IMR-90 (cell line): ENCODE measurements around the gene DAB2. TPM values are rescaled to one million over a fixed set of nuclear protein-coding genes. Genes with fewer than 3 reads are reported as not detected.
"Not testable (repeated sequence)": the region's sequence is repeated elsewhere in the genome, so short reads cannot be mapped to it uniquely, and the experiment has no call there.

Experiments
- ATAC-seq: fragments of 200-7000 bp; cut with Tn5 transposase; 2 replicates; pipeline ENCODE4 v1.9.1; 2020; ENCODE audit warnings: low read depth, mild to moderate bottlenecking, moderate library complexity
- BruUV-seq: library from RNA; stranded (reverse); fragments of 400-500 nt; replicated peaks from 2 replicates; lab custom pipeline; 2021; lab: Mats Ljungman, UMichigan
- CTCF ChIA-PET: fragments of 300-600 bp; formaldehyde crosslinking; extraction: SDS; loops from one replicate; lab custom pipeline; 2021; ENCODE audit warnings: antibody characterized with exemption; lab: Yijun Ruan, JAX
- POLR2A ChIA-PET: fragments of 300-600 bp; sonication (Branson Sonifier 250); formaldehyde crosslinking; loops from one replicate; lab custom pipeline; 2022; ENCODE audit warnings: antibody characterized with exemption; ENCODE audit not compliant: unreplicated experiment; lab: Charles Lee
- DNase-seq: peaks from one replicate; pipeline ENCODE4 v3.0.0; 2013
- H2AFZ ChIP-seq: replicated peaks from 2 replicates; pipeline ENCODE3; 2013; ENCODE audit warnings: low read length, mild to moderate bottlenecking; ENCODE audit not compliant: poor library complexity
- H2AK5ac ChIP-seq: 2 replicates; pipeline ENCODE4 v1.6.1; 2013; ENCODE audit warnings: low read depth, low read length, inconsistent platforms
- H2AK9ac ChIP-seq: replicated peaks from 2 replicates; pipeline ENCODE3; 2013; ENCODE audit warnings: mild to moderate bottlenecking, low read depth, low read length, moderate library complexity; ENCODE audit not compliant: poor library complexity
- H2BK120ac ChIP-seq: 2 replicates; pipeline ENCODE4 v1.6.1; 2013; ENCODE audit warnings: low read depth, low read length, inconsistent platforms
- H2BK15ac ChIP-seq: 3 replicates; pipeline ENCODE4 v1.6.1; 2013; ENCODE audit warnings: low read depth, low read length, inconsistent platforms
- H2BK20ac ChIP-seq: 2 replicates; pipeline ENCODE4 v1.6.1; 2013; ENCODE audit warnings: low read depth, mild to moderate bottlenecking, inconsistent platforms, low read length, moderate library complexity
- H2BK5ac ChIP-seq: 2 replicates; pipeline ENCODE4 v1.6.1; 2013; ENCODE audit warnings: mild to moderate bottlenecking, low read depth, low read length, inconsistent platforms; ENCODE audit not compliant: poor library complexity, severe bottlenecking
- H3K14ac ChIP-seq: replicated peaks from 2 replicates; pipeline ENCODE4 v1.6.1; 2013; ENCODE audit warnings: low read depth, low read length, inconsistent platforms
- H3K18ac ChIP-seq: 2 replicates; pipeline ENCODE4 v1.6.1; 2013; ENCODE audit warnings: low read depth, low read length, control low read depth
- H3K23ac ChIP-seq: 2 replicates; pipeline ENCODE4 v1.6.1; 2013; ENCODE audit warnings: low read depth, low read length, inconsistent platforms
- H3K27ac ChIP-seq: 2 replicates; pipeline ENCODE4 v1.5.1; 2013; ENCODE audit warnings: mild to moderate bottlenecking, control low read depth, low read length; ENCODE audit not compliant: insufficient read depth
- H3K27me3 ChIP-seq: 2 replicates; pipeline ENCODE4 v1.6.1; 2013; ENCODE audit warnings: low read length; ENCODE audit not compliant: control insufficient read depth, insufficient read depth
- H3K36me3 ChIP-seq: 2 replicates; pipeline ENCODE4 v1.6.1; 2013; ENCODE audit warnings: low read length, mixed read lengths; ENCODE audit not compliant: control insufficient read depth, insufficient read depth
- H3K4ac ChIP-seq: 2 replicates; pipeline ENCODE4 v1.6.1; 2013; ENCODE audit warnings: low read depth, low read length, inconsistent platforms
- H3K4me1 ChIP-seq: 2 replicates; pipeline ENCODE4 v1.6.1; 2013; ENCODE audit warnings: low read length, mixed read lengths; ENCODE audit not compliant: control insufficient read depth, insufficient read depth
- H3K4me2 ChIP-seq: 2 replicates; pipeline ENCODE4 v1.6.1; 2013; ENCODE audit warnings: low read depth, mild to moderate bottlenecking, control low read depth, low read length, moderate library complexity
- H3K4me3 ChIP-seq: 2 replicates; pipeline ENCODE4 v1.5.1; 2013; ENCODE audit warnings: low read depth, mild to moderate bottlenecking, control low read depth, low read length, moderate library complexity; ENCODE audit not compliant: insufficient read depth
- H3K56ac ChIP-seq: 2 replicates; pipeline ENCODE4 v1.6.1; 2013; ENCODE audit warnings: low read length, inconsistent platforms; ENCODE audit not compliant: insufficient read depth; ENCODE audit errors: extremely low read depth
- H3K79me1 ChIP-seq, 2 experiments: 2 replicates each; pipeline ENCODE4 v1.6.1; 2013; ENCODE audit warnings: low read length in 2 of 2, inconsistent platforms in 1 of 2, low read depth in 1 of 2
- H3K9ac ChIP-seq: 2 replicates; pipeline ENCODE4 v1.6.1; 2013; ENCODE audit warnings: low read depth, low read length, control low read depth
- H3K9me1 ChIP-seq: 2 replicates; pipeline ENCODE4 v1.6.1; 2013; ENCODE audit warnings: low read length, inconsistent platforms; ENCODE audit not compliant: insufficient read depth
- H3K9me3 ChIP-seq: 2 replicates; pipeline ENCODE4 v1.6.1; 2013; ENCODE audit warnings: low read length; ENCODE audit not compliant: control insufficient read depth, insufficient read depth
- H4K20me1 ChIP-seq: 2 replicates; pipeline ENCODE4 v1.6.1; 2013; ENCODE audit warnings: low read length, inconsistent platforms; ENCODE audit not compliant: insufficient read depth
- H4K5ac ChIP-seq: 2 replicates; pipeline ENCODE4 v1.6.1; 2013; ENCODE audit warnings: mild to moderate bottlenecking, low read depth, low read length, control low read depth
- H4K8ac ChIP-seq, 2 experiments: 2 replicates each; pipeline ENCODE4 v1.6.1; 2013; ENCODE audit warnings: low read depth in 2 of 2, low read length in 2 of 2, control low read depth in 1 of 2, inconsistent platforms in 1 of 2
- H4K91ac ChIP-seq: 2 replicates; pipeline ENCODE4 v1.6.1; 2013; ENCODE audit warnings: low read depth, low read length, inconsistent platforms; ENCODE audit not compliant: insufficient read depth
- CEBPB ChIP-seq: IDR thresholded peaks from 2 replicates; pipeline ENCODE4 v1.6.1; 2012; ENCODE audit warnings: low read depth, low read length, improper control_type of control experiment
- dilution Hi-C: fragments of 300-500 bp; cut with HindIII; formaldehyde crosslinking; loops from one replicate; pipeline ENCODE4 v1.14.3; 2018; ENCODE audit warnings: low sequenced_read_pairs; ENCODE audit not compliant: unreplicated experiment
- in situ Hi-C: fragments of 300-500 bp; cut with MboI; formaldehyde crosslinking; loops from 3 replicates; pipeline ENCODE4 v1.14.3; 2019; ENCODE audit warnings: low sequenced_read_pairs, inconsistent platforms, mixed read lengths
- intact Hi-C: fragments of 100-400 bp; cut with micrococcal nuclease; formaldehyde crosslinking; loops from 2 replicates; pipeline ENCODE4 v1.10.0; 2022
- polyA plus RNA-seq, 3 experiments: library from polyadenylated mRNA; depleted of rRNA; stranded (reverse); fragments of >200 nt; gene quantifications; 2 replicates each; pipeline ENCODE4 v1.2.3, GENCODE V29; 2012; ENCODE audit warnings: low replicate concordance in 1 of 3
- total RNA-seq: library from RNA; depleted of rRNA; stranded (reverse); fragments of >200 nt; gene quantifications from 2 replicates; pipeline ENCODE4 v1.2.3, GENCODE V29; 2012

Gene DAB2
- total and polyA plus RNA-seq, 2 of the 4 experiments (the other 2 are of a cell fraction) = 50.0 to 101 TPM

GRCh38 chr5:39402140-39402539, 22.6 kb downstream of the DAB2 start:
- ATAC-seq, H3K9me1 ChIP-seq, H3K27ac ChIP-seq, H4K91ac ChIP-seq, H3K56ac ChIP-seq, H3K14ac ChIP-seq, in situ Hi-C loops, dilution Hi-C loops, H2AK9ac ChIP-seq, H2AK5ac ChIP-seq, H2BK20ac ChIP-seq, DNase-seq, intact Hi-C loops, H2AFZ ChIP-seq, H2BK15ac ChIP-seq, H3K9ac ChIP-seq, H2BK120ac ChIP-seq, H3K4me3 ChIP-seq, H4K8ac ChIP-seq, H3K27me3 ChIP-seq, H3K4me2 ChIP-seq, H3K4ac ChIP-seq, H3K9me3 ChIP-seq, H3K23ac ChIP-seq, BruUV-seq: not testable (repeated sequence)
- POLR2A ChIA-PET = interaction anchor here (0.7 kb wide), 1 partner anchor 61 kb away, joined by 3 read pairs; no protein-coding TSS in a partner anchor
- H3K18ac ChIP-seq = peak overlapping the region; percentile 46; the same call in 1 of the 2 replicates
- peaks cover 14% of the 10 kb centered on the region for H3K36me3 ChIP-seq
- TF ChIP-seq CEBPB = 0 out of 2 replicates have a peak, but pooled peaks have one; percentile 9
- H2BK5ac ChIP-seq = peak overlapping the region; percentile 22
- peaks cover 22% of the 10 kb centered on the region for H3K4me1 ChIP-seq
- peaks cover 16 to 65% of the 10 kb centered on the region in 2 experiments for H3K79me1 ChIP-seq
- H4K20me1 ChIP-seq = peaks cover 24% of the 10 kb centered on the region; the same call in 1 of the 2 replicates
- CTCF ChIA-PET = interaction anchor here (1.0 kb wide), 1 partner anchor 23 kb away, joined by 3 read pairs; no protein-coding TSS in a partner anchor
- peak overlapping the region; percentile 38; the same call in 1 of the 2 replicates for H4K5ac ChIP-seq
